Right ventricle myocardium inferior (tissue), 1 donor: ENCODE data around the gene HAVCR1. TPM values are rescaled to one million over a fixed set of nuclear protein-coding genes. Genes with fewer than 3 reads are reported as not detected.
"Not testable (repeated sequence)": the region's sequence is repeated elsewhere in the genome, so short reads cannot be mapped to it uniquely, and the experiment has no call there.

ENCODE experiments used
- ATAC-seq: fragments of 200-7000 bp; cut with Tn5 transposase; one replicate; pipeline ENCODE4 v1.9.1; 2020; ENCODE audit warnings: mild to moderate bottlenecking, moderate library complexity
- DNase-seq: peaks from one replicate; pipeline ENCODE4 v3.0.0; 2021; ENCODE audit errors: missing footprints
- intact Hi-C: fragments of 100-400 bp; cut with DNase I; formaldehyde crosslinking; loops from one replicate; pipeline ENCODE4 v1.11.0; 2022
- total RNA-seq: library from RNA; stranded (reverse); fragmentation: NEBNext Ultra II Directional; extraction: Animal tissue kit (Norgen Biotek cat#: 25700); gene quantifications from one replicate; pipeline ENCODE4 v1.2.1, GENCODE V29; 2021
- donor health status: DM: no; HTN: yes; CAD: no; lungs with severe emphysema.

The HAVCR1 gene
- total RNA-seq, 1 donor from 2014 or later = not detected

- ATAC-seq (peak; percentile 60), DNase-seq (no peak)
- intact Hi-C loops = no loop called here
Measured at GRCh38 chr5:157020511-157021222, 38.2 kb downstream of the HAVCR1 start.

GRCh38 chr5:157020002-157020401 lies 38.9 kb downstream of the HAVCR1 start:
- DNase-seq = no peak
- intact Hi-C loops = no loop called here
- no peak for ATAC-seq

DNA sequence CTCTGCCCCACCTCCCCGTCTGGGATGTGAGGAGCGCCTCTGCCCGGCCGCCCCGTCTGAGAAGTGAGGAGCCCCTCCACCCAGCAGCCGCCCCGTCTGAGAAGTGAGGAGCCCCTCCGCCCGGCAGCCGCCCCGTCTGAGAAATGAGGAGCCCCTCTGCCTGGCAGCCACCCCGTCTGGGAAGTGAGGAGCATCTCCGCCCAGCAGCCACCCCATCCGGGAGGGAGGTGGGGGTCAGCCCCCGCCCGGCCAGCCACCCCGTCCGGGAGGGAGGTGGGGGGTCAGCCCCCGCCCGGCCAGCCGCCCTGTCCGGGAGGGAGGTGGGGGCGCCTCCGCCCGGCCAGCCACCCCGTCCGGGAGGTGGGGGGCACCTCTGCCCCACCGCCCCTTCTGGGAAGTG lies 44.8 kb downstream of the HAVCR1 start:
- DNase-seq, intact Hi-C loops, ATAC-seq: not testable (repeated sequence)

DNA sequence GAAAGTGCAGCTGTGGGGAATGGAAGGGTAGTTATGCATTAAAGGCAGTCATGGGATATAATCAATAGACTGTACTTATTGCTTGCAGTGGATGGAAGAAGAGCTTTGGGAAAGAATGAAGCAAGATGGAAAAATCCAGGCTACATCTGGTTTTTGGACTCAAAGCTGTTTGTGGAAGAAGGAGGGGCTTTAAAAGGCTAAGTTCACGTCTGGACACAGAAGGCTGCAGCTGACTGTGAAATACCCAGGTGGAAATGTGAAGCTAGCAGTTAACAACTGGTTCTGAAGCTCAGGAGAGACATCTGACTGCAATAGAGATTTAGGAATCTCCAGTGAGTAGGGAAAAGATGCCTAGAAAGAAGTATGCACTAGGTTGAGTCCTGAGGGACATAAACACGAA lies 52.7 kb downstream of the HAVCR1 start:
- intact Hi-C loops = no loop called here
- no peak for DNase-seq
- no peak for ATAC-seq

- intact Hi-C loops = no loop called here
- no peak for DNase-seq
- ATAC-seq = no peak
Measured at GRCh38 chr5:157004893-157005551, 53.9 kb downstream of the HAVCR1 start.

DNA sequence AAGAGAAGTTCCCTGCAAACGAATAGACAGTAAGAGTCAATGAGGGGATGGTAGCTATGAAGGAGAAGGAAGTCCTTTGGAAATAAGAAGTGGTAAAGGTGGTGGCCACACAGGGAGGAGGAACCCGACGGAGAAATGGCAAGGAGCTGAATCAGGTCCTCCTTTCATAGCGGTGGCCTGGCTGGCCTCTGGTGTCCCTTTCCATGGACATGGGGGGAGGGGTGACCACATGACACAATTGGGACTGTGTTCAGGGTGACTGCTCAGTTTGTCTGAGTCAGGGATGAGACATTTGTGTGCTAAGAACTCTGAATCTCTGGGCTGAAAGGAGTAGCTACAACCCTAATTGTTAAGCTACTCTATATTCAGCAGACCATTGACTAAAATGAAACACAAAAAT lies 67.2 kb downstream of the HAVCR1 start:
- ATAC-seq (no peak), DNase-seq (no peak)
- intact Hi-C loops = no loop called here

DNA sequence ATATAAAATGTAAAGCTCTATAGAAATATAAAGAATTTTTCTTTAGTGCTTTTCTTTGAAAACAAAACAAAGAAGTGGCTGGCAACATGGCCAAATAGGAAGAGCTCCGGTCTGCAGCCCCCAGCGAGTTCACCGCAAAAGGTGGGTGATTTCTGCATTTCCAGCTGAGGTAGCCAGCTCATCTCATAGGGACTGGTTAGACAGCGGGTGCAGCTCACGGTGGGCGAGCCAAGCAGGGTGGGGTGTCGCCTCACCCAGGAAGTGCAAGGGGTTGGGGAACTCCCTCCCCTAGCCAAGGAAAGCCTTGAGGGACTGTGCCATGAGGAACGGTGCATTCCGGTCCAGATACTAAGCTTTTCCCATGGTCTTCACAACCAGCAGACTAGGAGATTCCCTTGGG lies 74.9 kb downstream of the HAVCR1 start:
- DNase-seq (no peak), ATAC-seq (no peak)
- intact Hi-C loops = no loop called here

DNA sequence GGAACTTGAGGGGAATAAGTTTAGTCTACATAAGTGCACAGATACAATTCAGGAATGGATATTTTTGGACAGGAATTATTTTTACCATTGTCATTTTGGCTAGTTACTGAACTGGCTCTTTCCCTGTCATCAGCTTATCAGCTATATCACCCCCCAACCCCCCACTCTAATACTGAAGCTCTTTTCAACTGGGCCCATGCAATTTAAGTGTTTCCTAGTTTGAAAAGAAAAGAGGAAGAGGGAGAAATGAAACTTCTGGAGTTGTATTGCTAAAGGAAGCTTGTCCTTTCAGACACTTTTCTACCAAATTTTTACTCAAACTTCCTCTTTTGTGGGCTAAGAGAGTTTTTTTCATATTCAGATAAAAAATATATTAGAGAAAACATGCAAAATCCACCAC lies 77.4 kb downstream of the HAVCR1 start:
- intact Hi-C loops = no loop called here
- DNase-seq = no peak
- no peak for ATAC-seq

Other genes starting within 250 kb of the HAVCR1 start
- gene PPP1R2B, start 208.8 kb downstream of the HAVCR1 start, total RNA-seq = not detected
- gene TIMD4, start 95.9 kb downstream of the HAVCR1 start, total RNA-seq = 0.35 TPM
- gene HAVCR2, start 49.9 kb upstream of the HAVCR1 start, total RNA-seq = 3.5 TPM
- gene MED7, start 83.7 kb upstream of the HAVCR1 start, total RNA-seq = 9.0 TPM
- not detected for gene GARIN3, start 107.1 kb upstream of the HAVCR1 start, total RNA-seq
- gene ITK, start 121.7 kb upstream of the HAVCR1 start, total RNA-seq = 0.51 TPM
- gene CYFIP2, start 207.0 kb upstream of the HAVCR1 start, total RNA-seq = 29.6 TPM